GM21526 (cell line): ENCODE data around the gene SERINC3.

Source experiments
- ATAC-seq: cut with Tn5 transposase; IDR thresholded peaks from one replicate; pipeline ENCODE4 v1.9.1; 2021; ENCODE audit warnings: moderate library complexity; ENCODE audit not compliant: unreplicated experiment, low FRiP score

SERINC3 gene

DNA sequence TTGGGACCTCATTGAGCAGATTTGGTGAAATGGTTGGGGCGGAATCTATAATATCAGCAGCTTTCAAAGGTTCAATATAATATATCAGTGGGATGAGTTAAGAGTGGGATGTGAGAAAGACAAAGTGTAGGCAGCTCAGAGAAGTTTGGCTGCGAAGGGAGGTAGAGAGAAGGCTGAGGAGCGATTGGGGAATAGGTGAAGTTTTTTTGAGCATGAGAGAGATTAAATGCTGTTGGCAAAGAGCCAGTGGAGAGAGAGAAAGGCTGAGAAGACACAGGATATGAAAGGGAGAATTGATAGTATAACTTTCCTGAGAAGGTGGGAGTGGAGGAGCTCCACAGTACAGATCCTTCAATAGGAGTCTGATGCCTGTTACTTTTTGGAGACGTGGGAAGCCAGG lies 12.1 kb upstream of the SERINC3 start:
- no peak for ATAC-seq

GRCh38 chr20:44532981-44533331 lies 11.1 kb upstream of the SERINC3 start:
- ATAC-seq = no peak

DNA sequence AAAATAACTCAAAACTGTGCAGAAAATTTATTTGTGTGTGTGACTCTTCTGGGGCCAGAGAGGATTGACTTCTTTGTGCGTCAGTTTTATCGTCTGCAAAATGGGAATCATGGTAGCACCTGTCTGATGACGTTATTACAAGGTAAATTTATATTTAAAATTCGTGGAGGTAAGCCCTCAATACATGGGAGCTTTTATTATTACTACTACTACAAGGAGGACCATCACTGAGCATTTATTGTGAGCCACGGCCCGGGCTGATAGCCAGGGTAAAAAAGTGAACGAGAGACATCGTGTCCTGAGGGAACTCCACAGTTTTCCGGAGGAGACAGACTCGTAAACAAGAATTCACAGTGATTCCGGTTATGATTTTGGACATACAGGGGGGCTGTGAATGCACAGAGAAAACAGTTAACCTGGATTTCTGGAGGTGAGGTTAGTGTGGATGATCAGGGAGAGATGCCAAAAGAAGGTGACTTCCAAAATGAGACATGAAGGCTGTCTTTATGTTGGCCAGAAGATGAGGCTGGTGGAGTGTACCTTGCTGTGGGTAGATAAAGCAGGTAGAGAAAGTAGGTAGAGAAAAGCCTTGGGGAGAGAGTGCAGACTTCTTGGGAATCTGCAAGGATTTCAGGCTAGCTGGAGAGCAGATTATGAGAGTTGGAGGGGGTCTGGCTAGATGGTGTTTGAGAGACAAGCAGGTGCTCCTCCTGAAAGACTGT lies 10.6 kb upstream of the SERINC3 start:
- ATAC-seq = no peak

DNA sequence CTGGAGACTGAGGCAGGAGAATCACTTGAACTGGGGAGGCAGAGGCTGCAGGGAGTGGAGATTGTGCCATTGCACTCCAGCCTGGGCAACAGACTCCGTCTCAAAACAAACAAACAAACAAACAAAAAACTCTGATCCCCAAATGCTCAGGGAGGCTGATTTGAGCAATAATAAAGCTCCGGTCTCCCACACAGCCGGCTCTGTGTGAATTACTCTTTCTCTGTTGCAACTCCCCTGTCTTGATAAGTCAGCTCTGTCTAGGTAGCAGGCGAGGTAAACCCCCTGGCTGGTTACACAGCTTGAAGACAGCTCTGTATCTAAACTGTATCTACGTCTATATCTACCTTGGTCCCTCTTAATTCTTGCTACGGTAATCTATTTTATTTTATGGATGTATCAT lies 6.4 kb upstream of the SERINC3 start:
- ATAC-seq = no peak

GRCh38 chr20:44527716-44528199 lies 5.9 kb upstream of the SERINC3 start:
- ATAC-seq = no peak

DNA sequence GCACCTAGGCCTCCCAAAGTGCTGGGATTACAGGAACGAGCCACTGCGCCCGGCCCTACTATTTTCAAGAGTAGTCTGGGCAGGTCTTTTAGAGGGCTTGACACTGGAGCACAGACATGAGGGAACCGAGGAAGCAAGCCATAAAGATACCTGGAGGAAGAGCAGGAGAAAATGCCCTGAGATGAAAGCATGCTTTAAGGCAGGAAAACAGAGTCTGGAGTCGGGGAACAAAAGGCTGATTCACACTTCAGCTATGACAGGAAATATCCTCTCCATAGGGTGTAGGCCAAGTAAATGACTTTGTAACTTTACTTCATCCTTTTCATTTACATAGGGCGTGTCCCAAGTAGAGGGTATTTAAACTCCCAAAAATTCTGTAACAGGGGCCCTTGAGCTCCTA lies 4.3 kb upstream of the SERINC3 start:
- no peak for ATAC-seq

DNA sequence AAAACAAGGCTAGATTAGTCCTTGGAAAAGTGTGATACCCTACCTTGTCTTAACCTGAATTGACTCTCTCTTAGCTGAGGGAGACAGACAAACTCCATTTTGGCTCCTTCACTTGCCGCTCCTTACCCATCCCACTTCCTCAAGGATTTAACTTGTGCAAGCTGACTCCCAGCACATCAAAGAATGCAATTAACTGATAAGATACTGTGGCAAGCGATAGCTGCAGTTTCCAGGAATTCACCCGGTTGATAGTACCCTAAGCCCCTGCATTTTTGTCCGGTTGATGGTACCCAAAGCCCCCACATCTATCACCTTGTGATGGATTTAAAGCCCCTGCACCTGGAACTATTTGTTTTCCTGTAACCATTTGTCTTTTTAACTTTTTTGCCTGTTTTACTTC lies 1.9 kb upstream of the SERINC3 start:
- ATAC-seq = no peak

GRCh38 chr20:44522841-44523240 lies 971 bp upstream of the SERINC3 start:
- no peak for ATAC-seq

DNA sequence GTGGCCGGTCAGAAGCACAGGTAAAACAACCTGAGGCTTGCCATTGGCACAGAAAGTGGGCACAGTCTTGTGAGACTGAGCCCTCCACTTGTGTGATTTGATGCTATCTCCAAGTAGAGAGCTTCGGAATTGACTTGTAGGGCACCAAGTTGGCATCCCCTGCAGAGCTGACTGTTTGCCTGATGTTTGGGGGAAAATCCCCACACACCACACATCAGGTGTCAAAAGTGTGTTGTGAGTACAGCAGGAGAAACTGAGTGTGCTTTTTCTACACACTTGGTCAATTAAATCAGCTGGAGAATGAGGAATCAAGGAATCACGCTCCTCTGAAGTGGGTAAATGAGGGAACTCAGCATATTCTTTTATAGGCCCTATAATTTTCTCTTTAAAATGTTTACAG lies 989 bp downstream of the SERINC3 start:
- ATAC-seq = no peak

- ATAC-seq = no peak
Observed at GRCh38 chr20:44518248-44518647, 3.6 kb downstream of the SERINC3 start.

DNA sequence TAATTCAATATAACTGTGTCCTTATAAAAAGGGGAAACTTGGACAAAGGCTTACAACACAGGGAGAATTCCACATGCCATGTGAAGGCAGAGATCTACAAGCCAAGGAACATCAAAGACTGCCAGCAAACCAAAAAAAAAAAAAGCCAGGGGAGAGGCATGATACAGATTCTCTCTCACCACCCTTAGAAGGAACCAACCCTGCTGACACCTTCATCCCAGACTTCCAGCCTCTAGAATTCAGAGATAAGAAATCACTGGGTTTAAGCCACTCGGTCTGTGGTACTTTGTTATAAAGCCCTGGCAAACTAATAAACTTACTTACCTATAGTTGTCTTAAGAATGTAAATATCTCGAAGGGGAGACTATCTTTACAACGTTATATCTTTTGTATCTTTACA lies 4.4 kb downstream of the SERINC3 start:
- ATAC-seq = no peak

DNA sequence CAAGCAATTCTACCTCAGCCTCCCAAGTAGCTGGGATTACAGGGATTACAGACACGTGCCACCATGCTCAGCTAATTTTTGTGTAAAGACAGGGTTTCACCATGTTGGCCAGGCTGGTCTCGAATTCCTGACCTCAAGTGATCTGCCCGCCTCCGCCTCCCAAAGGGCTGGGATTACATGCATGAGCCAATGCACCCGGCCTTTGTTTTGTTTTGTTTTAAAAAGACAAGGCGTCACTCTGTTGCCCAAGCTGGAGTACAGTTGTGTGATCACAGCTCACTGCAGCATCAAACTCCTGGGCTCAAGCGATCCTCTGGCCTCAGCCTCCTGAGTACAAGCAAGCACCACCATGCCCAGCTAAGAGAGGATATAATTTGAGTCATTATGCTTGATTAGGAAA lies 5.4 kb downstream of the SERINC3 start:
- no peak for ATAC-seq

DNA sequence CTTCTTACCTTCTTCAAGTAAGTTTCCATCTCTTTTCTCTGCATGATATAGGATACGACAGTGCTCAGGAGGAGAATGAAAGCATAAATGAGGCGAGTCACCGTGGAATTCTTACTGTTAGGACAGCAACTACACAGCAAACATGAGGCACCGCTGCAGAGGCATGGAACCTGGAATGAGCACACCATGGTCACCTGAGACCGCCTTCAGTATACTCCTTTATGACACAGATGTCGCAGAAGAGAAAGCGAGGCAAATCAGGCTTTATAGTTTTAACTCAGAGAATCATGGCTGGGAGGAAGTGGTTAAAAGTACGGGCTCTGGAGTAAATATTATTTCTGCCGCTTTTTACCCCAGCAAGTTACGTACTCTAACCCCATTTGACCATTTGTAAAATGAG lies 8.0 kb downstream of the SERINC3 start:
- no peak for ATAC-seq

GRCh38 chr20:44509762-44510161 lies 12.1 kb downstream of the SERINC3 start:
- ATAC-seq = no peak

DNA sequence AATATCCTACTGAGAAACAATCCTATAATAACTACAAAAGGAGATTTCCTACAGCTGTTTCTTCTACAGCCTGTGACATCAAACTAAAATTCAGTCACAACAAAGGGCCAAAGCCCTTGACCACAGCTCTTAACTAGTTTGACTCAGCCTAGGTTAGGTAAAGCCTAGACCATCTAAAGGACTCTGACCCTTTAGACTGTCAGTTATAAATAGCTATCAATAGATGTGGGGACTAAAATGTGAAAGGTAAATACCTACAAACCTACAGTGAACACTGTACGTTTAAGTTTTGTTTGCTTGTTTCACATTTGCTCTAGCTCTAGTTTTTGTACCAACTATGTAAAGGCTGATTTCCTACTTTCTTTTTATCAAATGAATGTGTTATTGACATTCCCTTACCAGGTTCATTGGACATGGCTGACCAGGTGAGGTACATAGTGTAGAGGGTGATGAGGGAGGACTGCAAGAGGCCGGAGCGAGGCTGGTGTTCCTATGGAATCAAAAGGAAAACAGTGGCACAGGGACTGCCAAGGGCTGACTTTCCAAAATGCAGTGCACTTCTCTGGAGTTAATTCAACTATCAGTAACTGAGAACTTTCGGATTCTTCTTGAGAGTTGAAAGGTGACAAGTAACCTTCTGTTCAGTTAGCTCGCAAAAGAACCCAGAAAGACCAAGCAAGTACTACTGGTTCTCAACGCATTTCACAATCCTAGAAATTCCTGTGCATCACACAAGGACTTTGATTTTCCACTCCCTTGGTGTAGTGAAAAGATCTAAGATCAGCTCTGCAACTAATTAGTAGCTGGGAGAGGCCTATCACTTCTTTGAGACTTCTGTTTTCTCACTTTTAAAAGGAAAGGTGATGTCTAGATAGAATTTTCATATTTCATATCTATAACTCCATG lies 17.2 kb downstream of the SERINC3 start:
- no peak for ATAC-seq

DNA sequence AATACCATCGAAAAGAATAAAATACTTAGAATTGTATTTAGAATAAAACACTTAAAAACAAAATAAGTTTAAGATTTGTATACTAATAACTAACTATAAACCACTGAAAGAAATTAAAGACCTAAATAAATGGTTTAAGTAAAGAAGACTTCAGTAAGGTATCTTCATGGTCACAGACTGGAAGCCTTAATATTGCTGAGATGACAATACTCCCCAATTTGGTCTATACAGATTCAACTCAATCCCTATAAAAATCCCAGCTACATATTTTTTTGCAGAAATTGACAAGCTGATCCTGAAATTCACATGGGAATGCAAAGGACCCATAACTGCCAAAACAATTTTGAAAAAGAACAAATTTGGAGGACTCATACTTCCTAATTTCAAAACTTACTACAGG lies 18.9 kb downstream of the SERINC3 start:
- ATAC-seq = no peak

DNA sequence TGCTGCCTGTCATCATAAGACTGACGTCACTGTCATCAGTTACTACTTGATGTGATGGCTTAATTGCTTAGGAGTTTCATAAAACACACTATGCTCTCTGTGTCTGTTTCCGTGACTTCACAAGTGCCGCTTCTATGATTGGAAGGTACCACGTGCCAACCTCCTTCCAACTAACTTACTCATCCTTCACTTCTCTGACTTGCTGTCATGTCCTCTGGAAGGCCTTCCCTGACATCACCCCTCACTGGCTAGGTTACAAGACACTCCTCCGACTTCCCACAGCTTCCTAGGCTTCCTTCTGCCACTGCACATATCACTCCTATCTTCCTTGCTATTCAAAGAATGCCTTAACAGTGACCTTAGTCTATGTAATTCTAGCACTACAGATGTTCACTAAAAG lies 20.4 kb downstream of the SERINC3 start:
- no peak for ATAC-seq

- ATAC-seq = no peak
Observed at GRCh38 chr20:44500221-44500620, 21.6 kb downstream of the SERINC3 start.

DNA sequence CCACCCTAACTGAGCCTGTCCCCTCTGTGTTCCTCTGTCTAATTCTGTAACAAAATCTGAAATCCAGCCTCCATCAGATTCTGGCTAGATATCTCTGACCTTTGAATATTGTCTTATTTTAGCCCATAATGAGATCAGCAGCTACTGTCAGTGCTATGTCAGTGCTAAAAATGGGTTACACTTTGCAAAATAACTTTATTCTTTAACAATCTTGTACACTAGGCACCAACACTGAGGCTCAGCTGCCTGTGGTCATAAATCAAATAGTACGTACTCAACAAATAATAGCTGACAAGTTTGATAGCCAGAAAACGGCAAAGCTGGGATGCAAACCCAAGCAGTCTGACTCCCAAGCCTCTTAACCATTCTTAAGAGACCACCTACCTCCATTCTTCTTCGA lies 24.1 kb downstream of the SERINC3 start:
- ATAC-seq = no peak

- ATAC-seq = no peak
Observed at GRCh38 chr20:44496976-44497375, 24.9 kb downstream of the SERINC3 start.

DNA sequence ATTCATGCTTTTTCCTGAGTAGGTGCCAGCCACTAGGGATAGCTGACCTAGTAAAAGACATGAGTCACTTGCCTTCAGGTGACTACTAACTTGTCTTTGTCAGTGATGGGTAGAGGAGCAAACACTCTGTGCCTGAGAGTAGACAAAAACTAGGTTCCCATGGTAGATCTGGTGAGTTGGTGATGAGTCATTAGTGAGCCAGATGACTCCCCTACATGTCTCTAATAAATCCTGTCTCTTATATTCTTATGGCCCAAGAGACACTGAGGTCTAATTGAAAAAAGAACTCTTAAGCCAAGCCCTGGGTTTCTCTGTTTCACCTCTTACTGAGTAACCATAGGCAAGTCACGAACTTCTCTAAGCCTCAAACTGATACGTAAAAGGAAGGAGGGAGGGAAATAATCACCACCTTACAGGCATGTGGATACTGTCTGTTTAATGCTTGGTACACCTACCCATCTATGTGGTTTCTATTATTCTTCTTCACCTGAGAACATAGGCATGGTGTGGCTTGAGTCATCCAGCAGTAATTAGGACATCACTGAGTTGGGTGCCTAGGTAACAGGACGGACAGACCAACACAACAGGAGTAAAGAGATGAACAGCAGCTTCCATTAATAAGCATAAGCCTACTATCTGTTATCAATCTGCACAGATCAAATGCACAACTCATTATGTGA lies 25.9 kb downstream of the SERINC3 start:
- ATAC-seq = no peak
